OCI-LY3 (cell line): ENCODE data around the gene TEC.

ENCODE experiments used
- EZH2phosphoT487 ChIP-seq: fragments of 200-600 bp; shearing (Covaris generic); IDR thresholded peaks from 2 replicates; pipeline ENCODE4 v1.6.1; 2018; ENCODE audit warnings: antibody characterized with exemption, mixed run types, low read depth
- TF ChIP-seq, protein P1 (sequence below): fragments of 200-600, 300-600 bp; sonication (generic); IDR thresholded peaks from 2 replicates; pipeline ENCODE4 v1.5.1; 2014; ENCODE audit warnings: antibody characterized with exemption, low read length, low read depth

DNA sequence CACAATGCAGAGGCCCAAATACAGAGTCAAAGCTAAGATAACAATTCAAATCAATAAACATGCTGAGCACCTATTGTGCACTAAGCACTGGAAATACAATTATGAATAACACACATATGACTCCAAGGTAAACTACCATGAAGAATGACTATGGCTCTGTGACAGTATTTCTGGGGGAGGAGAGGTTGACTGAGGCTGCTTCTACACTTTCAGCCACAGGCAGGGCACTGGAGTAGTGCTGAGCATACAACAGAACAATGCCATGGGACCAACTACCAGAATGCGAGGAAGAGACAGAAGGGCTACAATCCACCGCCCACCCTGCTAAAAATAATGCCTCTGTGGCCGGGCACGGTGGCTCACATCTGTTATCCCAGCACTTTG lies 13.7 kb downstream of the TEC start:
- TF ChIP-seq, protein P1, sequence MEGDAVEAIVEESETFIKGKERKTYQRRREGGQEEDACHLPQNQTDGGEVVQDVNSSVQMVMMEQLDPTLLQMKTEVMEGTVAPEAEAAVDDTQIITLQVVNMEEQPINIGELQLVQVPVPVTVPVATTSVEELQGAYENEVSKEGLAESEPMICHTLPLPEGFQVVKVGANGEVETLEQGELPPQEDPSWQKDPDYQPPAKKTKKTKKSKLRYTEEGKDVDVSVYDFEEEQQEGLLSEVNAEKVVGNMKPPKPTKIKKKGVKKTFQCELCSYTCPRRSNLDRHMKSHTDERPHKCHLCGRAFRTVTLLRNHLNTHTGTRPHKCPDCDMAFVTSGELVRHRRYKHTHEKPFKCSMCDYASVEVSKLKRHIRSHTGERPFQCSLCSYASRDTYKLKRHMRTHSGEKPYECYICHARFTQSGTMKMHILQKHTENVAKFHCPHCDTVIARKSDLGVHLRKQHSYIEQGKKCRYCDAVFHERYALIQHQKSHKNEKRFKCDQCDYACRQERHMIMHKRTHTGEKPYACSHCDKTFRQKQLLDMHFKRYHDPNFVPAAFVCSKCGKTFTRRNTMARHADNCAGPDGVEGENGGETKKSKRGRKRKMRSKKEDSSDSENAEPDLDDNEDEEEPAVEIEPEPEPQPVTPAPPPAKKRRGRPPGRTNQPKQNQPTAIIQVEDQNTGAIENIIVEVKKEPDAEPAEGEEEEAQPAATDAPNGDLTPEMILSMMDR: no peak
- TF ChIP-seq EZH2phosphoT487: no peak
